ENCODE data around the gene HAAO. TPM values are rescaled to one million over a fixed set of nuclear protein-coding genes. Genes with fewer than 3 reads are reported as not detected.

Gene HAAO
- total RNA-seq, 1 experiment from 2014 or later: 0.74 TPM

DNA sequence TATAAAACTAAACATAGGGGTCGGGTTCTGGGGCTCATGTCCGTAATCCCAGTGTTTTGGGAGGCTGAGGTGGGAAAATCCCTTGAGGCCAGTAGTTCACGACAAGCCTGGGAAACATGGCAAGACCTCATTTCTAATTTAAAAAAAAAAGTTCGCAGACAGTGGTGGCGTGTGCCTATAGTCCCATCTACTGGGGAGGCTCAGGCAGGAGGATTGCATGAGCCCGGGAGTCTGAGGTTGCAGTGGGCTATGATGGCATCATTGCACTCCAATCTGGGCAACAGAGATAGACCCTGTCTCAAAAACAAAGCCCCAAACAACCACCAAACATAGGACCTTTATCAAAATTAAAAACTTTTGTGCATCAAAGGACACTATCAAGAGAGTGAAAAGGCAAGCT, 9.8 kb upstream of the HAAO start:
- H3K27ac ChIP-seq (ENCODE audit: low read length): no peak overlapping the region
- no peaks in the 10 kb centered on the region for H3K4me1 ChIP-seq (ENCODE audit: control insufficient read depth, insufficient read depth, low read length)
- no peaks in the 10 kb centered on the region for H3K36me3 ChIP-seq (ENCODE audit: control insufficient read depth, insufficient read depth, low read length)
- intact Hi-C loops (cut with micrococcal nuclease; ENCODE audit: unreplicated experiment): no loop called here
- no peaks in the 10 kb centered on the region for H3K9me3 ChIP-seq (ENCODE audit: control insufficient read depth, insufficient read depth, low read depth, low read length)
- CTCF ChIA-PET: no interaction called here
- no TSS peak for BruUV-seq (replicated peaks)
- in situ Hi-C loops (cut with HindIII; ENCODE audit: low pct_unique_long_range_greater_than_20kb, low sequenced_read_pairs): no loop called here
- H3K27me3 ChIP-seq (ENCODE audit: control insufficient read depth, insufficient read depth, low read length): no peaks in the 10 kb centered on the region
- DNase-seq (ENCODE audit: low read depth, low spot score) (no peak), ATAC-seq (no peak)
- TF ChIP-seq, protein P1, sequence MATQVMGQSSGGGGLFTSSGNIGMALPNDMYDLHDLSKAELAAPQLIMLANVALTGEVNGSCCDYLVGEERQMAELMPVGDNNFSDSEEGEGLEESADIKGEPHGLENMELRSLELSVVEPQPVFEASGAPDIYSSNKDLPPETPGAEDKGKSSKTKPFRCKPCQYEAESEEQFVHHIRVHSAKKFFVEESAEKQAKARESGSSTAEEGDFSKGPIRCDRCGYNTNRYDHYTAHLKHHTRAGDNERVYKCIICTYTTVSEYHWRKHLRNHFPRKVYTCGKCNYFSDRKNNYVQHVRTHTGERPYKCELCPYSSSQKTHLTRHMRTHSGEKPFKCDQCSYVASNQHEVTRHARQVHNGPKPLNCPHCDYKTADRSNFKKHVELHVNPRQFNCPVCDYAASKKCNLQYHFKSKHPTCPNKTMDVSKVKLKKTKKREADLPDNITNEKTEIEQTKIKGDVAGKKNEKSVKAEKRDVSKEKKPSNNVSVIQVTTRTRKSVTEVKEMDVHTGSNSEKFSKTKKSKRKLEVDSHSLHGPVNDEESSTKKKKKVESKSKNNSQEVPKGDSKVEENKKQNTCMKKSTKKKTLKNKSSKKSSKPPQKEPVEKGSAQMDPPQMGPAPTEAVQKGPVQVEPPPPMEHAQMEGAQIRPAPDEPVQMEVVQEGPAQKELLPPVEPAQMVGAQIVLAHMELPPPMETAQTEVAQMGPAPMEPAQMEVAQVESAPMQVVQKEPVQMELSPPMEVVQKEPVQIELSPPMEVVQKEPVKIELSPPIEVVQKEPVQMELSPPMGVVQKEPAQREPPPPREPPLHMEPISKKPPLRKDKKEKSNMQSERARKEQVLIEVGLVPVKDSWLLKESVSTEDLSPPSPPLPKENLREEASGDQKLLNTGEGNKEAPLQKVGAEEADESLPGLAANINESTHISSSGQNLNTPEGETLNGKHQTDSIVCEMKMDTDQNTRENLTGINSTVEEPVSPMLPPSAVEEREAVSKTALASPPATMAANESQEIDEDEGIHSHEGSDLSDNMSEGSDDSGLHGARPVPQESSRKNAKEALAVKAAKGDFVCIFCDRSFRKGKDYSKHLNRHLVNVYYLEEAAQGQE (IDR thresholded peaks at IDR 0.05; ENCODE audit: insufficient read depth in 1 of 2, low read depth in 2 of 2, low read length in 1 of 2): no peak
- TF ChIP-seq, protein P2, sequence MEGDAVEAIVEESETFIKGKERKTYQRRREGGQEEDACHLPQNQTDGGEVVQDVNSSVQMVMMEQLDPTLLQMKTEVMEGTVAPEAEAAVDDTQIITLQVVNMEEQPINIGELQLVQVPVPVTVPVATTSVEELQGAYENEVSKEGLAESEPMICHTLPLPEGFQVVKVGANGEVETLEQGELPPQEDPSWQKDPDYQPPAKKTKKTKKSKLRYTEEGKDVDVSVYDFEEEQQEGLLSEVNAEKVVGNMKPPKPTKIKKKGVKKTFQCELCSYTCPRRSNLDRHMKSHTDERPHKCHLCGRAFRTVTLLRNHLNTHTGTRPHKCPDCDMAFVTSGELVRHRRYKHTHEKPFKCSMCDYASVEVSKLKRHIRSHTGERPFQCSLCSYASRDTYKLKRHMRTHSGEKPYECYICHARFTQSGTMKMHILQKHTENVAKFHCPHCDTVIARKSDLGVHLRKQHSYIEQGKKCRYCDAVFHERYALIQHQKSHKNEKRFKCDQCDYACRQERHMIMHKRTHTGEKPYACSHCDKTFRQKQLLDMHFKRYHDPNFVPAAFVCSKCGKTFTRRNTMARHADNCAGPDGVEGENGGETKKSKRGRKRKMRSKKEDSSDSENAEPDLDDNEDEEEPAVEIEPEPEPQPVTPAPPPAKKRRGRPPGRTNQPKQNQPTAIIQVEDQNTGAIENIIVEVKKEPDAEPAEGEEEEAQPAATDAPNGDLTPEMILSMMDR (IDR thresholded peaks at IDR 0.05): peak; percentile 41
- H3K4me3 ChIP-seq (ENCODE audit: low read depth in 2 of 2, low read length in 2 of 2): no peak overlapping the region
- POLR2A ChIA-PET: no interaction called here

DNA sequence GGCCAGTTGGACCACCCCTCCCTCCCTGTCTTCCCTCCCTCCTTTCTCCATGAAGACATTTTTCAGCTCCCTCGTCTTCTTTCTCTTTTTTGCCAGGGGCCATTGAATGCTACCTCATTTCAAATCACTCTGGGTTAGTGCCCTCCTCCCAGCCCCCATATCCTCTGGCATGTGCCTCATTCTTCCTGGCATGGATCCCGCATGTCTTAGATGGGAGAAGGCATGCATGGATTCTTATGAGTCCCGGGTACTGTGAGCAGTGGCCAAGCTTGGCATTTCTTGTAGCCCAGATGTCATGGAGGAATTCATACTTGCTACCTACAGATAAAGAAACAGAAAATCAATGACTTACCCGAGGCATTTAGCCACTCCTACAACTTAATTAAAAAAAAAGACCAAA, 9.0 kb upstream of the HAAO start:
- Histone ChIP-seq H3K36me3 (ENCODE audit: control insufficient read depth, insufficient read depth, low read length) (no peaks in the 10 kb centered on the region), H3K27me3 (ENCODE audit: control insufficient read depth, insufficient read depth, low read length) (no peaks in the 10 kb centered on the region), H3K9me3 (ENCODE audit: control insufficient read depth, insufficient read depth, low read depth, low read length) (no peaks in the 10 kb centered on the region), H3K27ac (ENCODE audit: low read length) (no peak overlapping the region), H3K4me1 (ENCODE audit: control insufficient read depth, insufficient read depth, low read length) (no peaks in the 10 kb centered on the region), H3K4me3 (ENCODE audit: low read depth in 2 of 2, low read length in 2 of 2) (no peak overlapping the region)
- intact Hi-C loops (cut with micrococcal nuclease; ENCODE audit: unreplicated experiment): no loop called here
- CTCF ChIA-PET: no interaction called here
- DNase-seq (ENCODE audit: low read depth, low spot score) (no peak), ATAC-seq (no peak)
- no TSS peak for BruUV-seq (replicated peaks)
- POLR2A ChIA-PET: no interaction called here
- in situ Hi-C loops (cut with HindIII; ENCODE audit: low pct_unique_long_range_greater_than_20kb, low sequenced_read_pairs): no loop called here
- TF ChIP-seq POLR2AphosphoS5 (IDR thresholded peaks at IDR 0.05; ENCODE audit: low read depth, low read length) (no peak), SIN3A (IDR thresholded peaks at IDR 0.05; ENCODE audit: borderline replicate concordance, insufficient read depth, low read depth, low read length) (no peak), TCF7L2 (IDR thresholded peaks at IDR 0.05; ENCODE audit: low read depth, low read length) (no peak)
- TF ChIP-seq, protein P1 (IDR thresholded peaks at IDR 0.05; ENCODE audit: insufficient read depth in 1 of 2, low read depth in 2 of 2, low read length in 1 of 2): no peak
- TF ChIP-seq, protein P2 (IDR thresholded peaks at IDR 0.05): no peak
